Thyroid gland (tissue), 4 donors: ENCODE results near the gene NADK2.

ENCODE experiments used
- CTCF ChIP-seq, 6 experiments: fragments of 200-600 bp in 3 of 6; fragments of 450-650 bp in 3 of 6; sonication (generic) in 3 of 6; IDR thresholded peaks; one replicate each; pipeline ENCODE4 v1.5.1; 2016 to 2019; ENCODE audit warnings: antibody characterized with exemption in 6 of 6, mild to moderate bottlenecking in 2 of 6, inconsistent platforms in 1 of 6, moderate library complexity in 1 of 6
- POLR2A ChIP-seq, 2 donors: fragments of 450-650 bp; IDR thresholded peaks; one replicate each; pipeline ENCODE4 v1.6.1; 2017; ENCODE audit warnings: antibody characterized with exemption in 2 of 2, mild to moderate bottlenecking in 2 of 2, moderate library complexity in 1 of 2

DNA sequence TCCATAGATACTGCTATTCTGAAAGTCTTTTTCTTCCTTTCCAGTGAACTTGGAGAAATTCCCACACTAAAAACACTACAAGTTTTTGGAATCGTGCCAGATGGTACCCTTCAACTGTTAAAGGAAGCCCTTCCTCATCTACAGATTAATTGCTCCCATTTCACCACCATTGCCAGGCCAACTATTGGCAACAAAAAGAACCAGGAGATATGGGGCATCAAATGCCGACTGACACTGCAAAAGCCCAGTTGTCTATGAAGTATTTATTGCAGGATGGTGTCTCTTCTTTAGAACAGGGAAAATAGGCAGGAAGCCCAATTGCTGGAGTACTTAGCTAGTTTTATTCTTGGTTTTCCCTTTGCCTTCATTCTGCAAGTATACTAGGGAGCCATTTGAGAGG is 60.0 kb downstream of the NADK2 start:
- TF ChIP-seq CTCF (IDR thresholded peaks at IDR 0.05) (no peak), POLR2A (IDR thresholded peaks at IDR 0.05) (no peak)
